ENCODE results near the gene CEP41. TPM values are rescaled to one million over a fixed set of nuclear protein-coding genes. Genes with fewer than 3 reads are reported as not detected.

CEP41 gene
- total RNA-seq, 2 experiments from 2014 or later: 3.3 to 4.8 TPM

DNA sequence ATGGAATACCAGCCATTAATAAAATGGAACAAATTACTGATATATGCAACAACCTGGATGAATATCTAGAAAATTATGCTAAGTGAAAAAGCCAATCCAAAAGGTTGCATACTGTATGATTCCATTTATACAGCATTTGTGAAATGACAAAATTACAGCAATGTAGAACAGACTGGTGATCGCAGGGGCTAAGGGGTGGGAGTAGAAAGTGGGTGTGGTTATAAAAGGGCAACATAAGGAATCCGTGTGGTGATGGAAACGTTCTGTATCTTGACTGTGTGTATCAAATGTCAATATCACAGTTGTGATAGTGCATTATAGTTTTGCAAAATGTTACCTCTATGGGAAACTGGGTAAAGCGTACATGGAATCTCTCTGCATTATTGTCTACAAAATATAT is 15.0 kb downstream of the CEP41 start:
- TF ChIP-seq, protein P1, sequence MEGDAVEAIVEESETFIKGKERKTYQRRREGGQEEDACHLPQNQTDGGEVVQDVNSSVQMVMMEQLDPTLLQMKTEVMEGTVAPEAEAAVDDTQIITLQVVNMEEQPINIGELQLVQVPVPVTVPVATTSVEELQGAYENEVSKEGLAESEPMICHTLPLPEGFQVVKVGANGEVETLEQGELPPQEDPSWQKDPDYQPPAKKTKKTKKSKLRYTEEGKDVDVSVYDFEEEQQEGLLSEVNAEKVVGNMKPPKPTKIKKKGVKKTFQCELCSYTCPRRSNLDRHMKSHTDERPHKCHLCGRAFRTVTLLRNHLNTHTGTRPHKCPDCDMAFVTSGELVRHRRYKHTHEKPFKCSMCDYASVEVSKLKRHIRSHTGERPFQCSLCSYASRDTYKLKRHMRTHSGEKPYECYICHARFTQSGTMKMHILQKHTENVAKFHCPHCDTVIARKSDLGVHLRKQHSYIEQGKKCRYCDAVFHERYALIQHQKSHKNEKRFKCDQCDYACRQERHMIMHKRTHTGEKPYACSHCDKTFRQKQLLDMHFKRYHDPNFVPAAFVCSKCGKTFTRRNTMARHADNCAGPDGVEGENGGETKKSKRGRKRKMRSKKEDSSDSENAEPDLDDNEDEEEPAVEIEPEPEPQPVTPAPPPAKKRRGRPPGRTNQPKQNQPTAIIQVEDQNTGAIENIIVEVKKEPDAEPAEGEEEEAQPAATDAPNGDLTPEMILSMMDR (IDR thresholded peaks at IDR 0.05): no peak
- intact Hi-C loops (cut with DNase I, micrococcal nuclease): no loop called here
- Mint-ChIP-seq H3K36me3 (ENCODE audit: low read depth) (peaks cover 5% of the 10 kb centered on the region), H3K27ac (peak overlapping the region; percentile 63), H3K9me3 (no peaks in the 10 kb centered on the region), H3K4me3 (no peak overlapping the region), H3K27me3 (no peaks in the 10 kb centered on the region), H3K4me1 (ENCODE audit: low read depth) (peaks cover 51% of the 10 kb centered on the region)
- CTCF ChIA-PET: no interaction called here
- ATAC-seq (ENCODE audit: poor library complexity) (no peak), DNase-seq (no peak)
- H3K9me3 ChIP-seq (ENCODE audit: control insufficient read depth in 1 of 2, insufficient read depth in 1 of 2, low read length in 2 of 2): no peaks in the 10 kb centered on the region
- POLR2A ChIA-PET: interaction anchor here (0.7 to 1.2 kb wide), 2 partner anchors 9 to 11 kb away, joined by 3 to 5 read pairs; no protein-coding TSS in a partner anchor
- H3K4me3 ChIP-seq (ENCODE audit: low read length): no peak overlapping the region
- no peaks in the 10 kb centered on the region for H3K27me3 ChIP-seq (ENCODE audit: control insufficient read depth in 1 of 2, insufficient read depth in 2 of 2, low read length in 2 of 2)
- no peaks in the 10 kb centered on the region for H3K36me3 ChIP-seq (ENCODE audit: insufficient read depth, low read length)
- H3K4me1 ChIP-seq (ENCODE audit: insufficient read depth, low read length): no peaks in the 10 kb centered on the region
- H3K27ac ChIP-seq (ENCODE audit: low read depth in 1 of 2, low read length in 2 of 2): no peak overlapping the region

GRCh38 chr7:130423501-130424037 is 17.2 kb downstream of the CEP41 start:
- Histone ChIP-seq H3K27ac (ENCODE audit: low read depth in 1 of 2, low read length in 2 of 2) (no peak overlapping the region), H3K4me1 (ENCODE audit: insufficient read depth, low read length) (peaks cover 5% of the 10 kb centered on the region), H3K36me3 (ENCODE audit: insufficient read depth, low read length) (no peaks in the 10 kb centered on the region), H3K27me3 (ENCODE audit: control insufficient read depth in 1 of 2, insufficient read depth in 2 of 2, low read length in 2 of 2) (no peaks in the 10 kb centered on the region), H3K4me3 (ENCODE audit: low read length) (no peak overlapping the region), H3K9me3 (ENCODE audit: control insufficient read depth in 1 of 2, insufficient read depth in 1 of 2, low read length in 2 of 2) (no peaks in the 10 kb centered on the region)
- H3K27me3 Mint-ChIP-seq: no peaks in the 10 kb centered on the region
- H3K4me3 Mint-ChIP-seq: no peak overlapping the region
- ChIA-PET POLR2A (no interaction called here), CTCF (interaction anchor here (1.4 kb wide), 1 partner anchor 10 kb away, joined by 3 read pairs; no protein-coding TSS in a partner anchor)
- DNase-seq: no peak
- intact Hi-C loops (cut with DNase I, micrococcal nuclease): no loop called here
- peaks cover 65% of the 10 kb centered on the region for H3K4me1 Mint-ChIP-seq (ENCODE audit: low read depth)
- H3K27ac Mint-ChIP-seq: no peak overlapping the region
- TF ChIP-seq, protein P1 (IDR thresholded peaks at IDR 0.05): no peak
- peaks cover 5% of the 10 kb centered on the region for H3K36me3 Mint-ChIP-seq (ENCODE audit: low read depth)
- no peak for ATAC-seq (ENCODE audit: poor library complexity)
- no peaks in the 10 kb centered on the region for H3K9me3 Mint-ChIP-seq

DNA sequence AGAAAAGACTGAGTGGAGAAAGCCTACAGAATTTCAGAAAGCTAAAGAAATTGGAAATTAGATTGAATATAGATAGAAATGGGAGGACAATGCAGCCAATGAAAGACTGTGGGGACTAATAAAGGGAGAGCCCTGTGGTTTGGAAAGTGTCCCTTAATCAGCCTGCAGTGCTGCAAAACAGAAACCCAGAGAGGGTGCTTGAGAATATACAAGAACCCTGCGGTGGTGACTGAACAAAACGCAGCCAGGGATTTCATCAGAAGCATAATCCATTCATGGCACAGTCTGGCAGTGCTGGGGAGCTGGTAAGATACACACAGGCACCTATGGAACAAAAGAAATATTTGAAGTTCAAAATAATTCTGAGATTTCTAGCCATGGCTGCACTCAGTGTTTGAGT is 19.1 kb downstream of the CEP41 start:
- TF ChIP-seq, protein P1 (IDR thresholded peaks at IDR 0.05): no peak
- peak overlapping the region; percentile 32 for H3K4me3 Mint-ChIP-seq
- CTCF ChIA-PET: no interaction called here
- peaks cover 75% of the 10 kb centered on the region for H3K4me1 Mint-ChIP-seq (ENCODE audit: low read depth)
- H3K27ac ChIP-seq (ENCODE audit: low read depth in 1 of 2, low read length in 2 of 2): no peak overlapping the region
- no peaks in the 10 kb centered on the region for H3K36me3 ChIP-seq (ENCODE audit: insufficient read depth, low read length)
- H3K9me3 Mint-ChIP-seq: no peaks in the 10 kb centered on the region
- H3K36me3 Mint-ChIP-seq (ENCODE audit: low read depth): peaks cover 4% of the 10 kb centered on the region
- H3K4me1 ChIP-seq (ENCODE audit: insufficient read depth, low read length): peaks cover 12% of the 10 kb centered on the region
- peak overlapping the region; percentile 67 for H3K27ac Mint-ChIP-seq
- DNase-seq: peak in 1 of 14 experiments; percentile 13
- H3K4me3 ChIP-seq (ENCODE audit: low read length): no peak overlapping the region
- intact Hi-C loops (cut with DNase I, micrococcal nuclease): no loop called here
- H3K27me3 Mint-ChIP-seq: no peaks in the 10 kb centered on the region
- ATAC-seq (ENCODE audit: poor library complexity): no peak
- POLR2A ChIA-PET: no interaction called here
- H3K27me3 ChIP-seq (ENCODE audit: control insufficient read depth in 1 of 2, insufficient read depth in 2 of 2, low read length in 2 of 2): no peaks in the 10 kb centered on the region
- no peaks in the 10 kb centered on the region for H3K9me3 ChIP-seq (ENCODE audit: control insufficient read depth in 1 of 2, insufficient read depth in 1 of 2, low read length in 2 of 2)
